ENCODE results near the gene MSH4.
"Not testable (repeated sequence)": the region's sequence is repeated elsewhere in the genome, so short reads cannot be mapped to it uniquely, and the experiment has no call there.

The MSH4 gene

GRCh38 chr1:75797606-75798216, 1.0 kb downstream of the MSH4 start:
- no peak for DNase-seq

- DNase-seq, result not testable (repeated sequence)
These were observed 4.8 kb downstream of the MSH4 start for GRCh38 chr1:75801480-75801879.

DNA sequence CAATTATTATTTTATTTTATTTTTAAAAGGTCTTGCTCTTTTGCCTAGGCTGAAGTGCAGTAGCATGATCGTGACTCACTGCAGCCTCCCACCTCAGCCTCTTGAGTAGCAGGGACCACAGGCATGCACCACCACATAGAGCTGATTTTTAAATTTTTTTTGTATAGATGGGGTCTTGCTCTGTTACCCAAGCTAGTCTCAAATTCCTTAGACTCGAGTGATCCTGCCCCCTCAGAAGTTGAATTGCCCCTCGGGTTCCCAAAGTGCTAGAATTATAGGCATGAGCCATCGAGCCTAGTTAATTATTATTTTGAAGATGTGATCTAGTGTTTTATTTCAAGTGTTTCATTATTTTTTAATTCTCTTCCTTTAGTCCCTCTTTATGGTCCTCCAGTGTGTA, 12.2 kb downstream of the MSH4 start:
- DNase-seq, result no peak

DNA sequence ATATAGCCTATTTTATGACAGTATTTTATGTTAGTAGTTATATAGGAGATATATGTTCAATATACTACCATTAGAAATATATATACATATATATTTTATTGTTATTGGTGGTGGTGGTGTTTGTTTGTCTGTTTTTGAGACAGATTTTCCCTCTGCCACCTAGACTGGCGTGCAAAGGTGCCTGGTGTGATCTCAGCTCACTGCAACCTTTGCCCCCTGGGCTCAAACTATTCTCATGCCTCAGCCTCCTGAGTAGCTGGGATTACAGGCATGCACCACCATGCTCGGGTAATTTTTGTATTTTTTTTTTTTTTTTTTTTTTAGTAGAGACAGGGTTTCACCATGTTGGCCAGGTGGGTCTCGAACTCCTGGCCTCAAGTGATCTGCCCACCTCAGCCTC, 13.4 kb downstream of the MSH4 start:
- not testable (repeated sequence) for DNase-seq

DNA sequence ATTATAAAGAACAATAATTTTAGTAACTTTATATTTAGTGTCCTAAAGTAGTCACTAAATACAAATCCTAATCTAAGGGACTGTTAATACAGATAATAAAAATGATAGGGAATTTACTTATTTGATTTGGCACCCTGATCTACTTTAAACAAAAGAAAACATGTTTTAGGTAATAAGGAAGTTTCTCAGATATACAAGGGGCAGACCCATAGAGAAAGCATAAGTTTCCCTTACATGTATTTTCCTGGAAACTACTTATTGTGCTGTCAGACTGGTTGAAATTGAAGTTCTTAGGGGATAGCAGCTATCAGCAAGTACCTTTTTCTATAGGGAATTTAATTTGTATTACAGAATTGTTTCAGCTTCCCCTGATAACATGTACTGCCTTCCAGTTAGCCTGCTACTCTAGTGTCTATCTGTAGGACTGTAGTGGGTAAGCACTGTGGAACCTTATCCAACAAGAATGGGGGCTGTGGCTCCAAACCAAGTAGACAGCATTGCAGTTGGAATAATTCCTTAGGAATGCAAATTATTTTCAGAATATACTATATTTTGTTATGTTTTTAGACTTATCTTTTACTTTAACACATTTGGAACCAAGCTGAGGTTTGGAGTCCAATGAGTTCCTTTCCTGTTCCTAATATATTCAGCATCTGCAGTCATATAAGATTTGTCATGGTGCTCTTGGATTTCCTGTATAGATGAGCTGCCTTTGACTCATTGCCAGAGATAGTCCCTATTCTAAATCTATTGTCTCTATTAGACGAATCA, 14.7 kb downstream of the MSH4 start:
- DNase-seq, result no peak

GRCh38 chr1:75812065-75812464, 15.4 kb downstream of the MSH4 start:
- no peak for DNase-seq

DNA sequence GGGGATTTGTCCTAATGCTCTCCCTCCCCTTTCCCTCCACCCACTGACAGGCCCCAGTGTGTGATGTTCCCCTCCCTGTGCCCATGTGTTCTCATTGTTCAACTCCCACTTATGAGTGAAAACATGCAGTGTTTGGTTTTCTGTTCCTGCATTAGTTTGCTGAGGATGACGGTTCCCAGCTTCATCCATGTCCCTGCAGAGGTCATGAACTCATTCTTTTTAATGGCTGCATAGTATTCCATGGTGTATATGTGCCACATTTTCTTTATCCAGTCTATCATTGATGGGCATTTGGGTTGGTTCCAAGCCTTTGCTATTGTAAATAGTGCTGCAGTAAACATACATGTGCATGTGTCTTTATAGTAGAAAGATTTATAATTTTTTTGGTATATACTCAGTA, 26.9 kb downstream of the MSH4 start:
- DNase-seq, result not testable (repeated sequence)

GRCh38 chr1:75836528-75837100, 39.9 kb downstream of the MSH4 start:
- DNase-seq, result no peak

DNA sequence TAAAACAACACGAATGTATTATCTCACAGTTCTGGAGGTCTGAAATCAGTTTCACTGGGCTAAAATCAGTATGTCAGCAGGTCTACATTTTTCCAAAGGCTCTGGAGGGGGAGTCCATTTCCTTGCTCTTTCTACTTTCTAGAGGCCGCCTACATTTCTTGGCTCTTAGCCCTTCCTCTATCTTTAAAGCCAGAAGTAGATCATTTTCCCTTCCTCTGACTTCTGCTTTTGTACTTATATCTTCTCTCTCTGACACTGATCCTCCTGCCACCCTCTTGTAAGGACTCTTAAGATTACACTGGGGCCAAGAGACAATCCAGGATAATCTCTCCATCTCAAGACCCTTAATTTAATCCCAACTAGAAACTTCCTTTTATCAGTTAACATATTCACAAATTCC, 41.4 kb downstream of the MSH4 start:
- DNase-seq, result no peak

- no peak for DNase-seq
These were observed 44.7 kb downstream of the MSH4 start for GRCh38 chr1:75841421-75841820.

DNA sequence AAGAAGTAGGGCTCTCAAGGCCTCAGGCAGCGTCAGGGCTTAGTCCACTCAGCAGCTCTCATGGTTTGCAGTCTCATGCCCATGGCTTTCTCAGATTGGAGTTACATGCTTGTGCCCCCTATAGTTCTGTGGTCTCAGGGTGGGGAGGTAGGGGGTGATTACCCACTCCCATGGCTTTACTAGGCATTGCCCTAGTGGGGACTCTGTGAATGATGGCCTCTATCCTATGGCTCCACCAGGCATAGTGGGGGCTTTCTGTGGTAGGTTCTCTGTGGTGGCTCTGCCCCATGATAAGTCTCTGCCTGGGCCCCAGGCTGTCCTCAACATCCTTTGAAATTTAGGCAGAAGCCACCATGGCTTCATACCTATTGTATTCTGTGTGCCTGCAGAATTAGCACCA, 48.9 kb downstream of the MSH4 start:
- DNase-seq, result no peak

GRCh38 chr1:75855010-75855409, 58.3 kb downstream of the MSH4 start:
- no peak for DNase-seq

DNA sequence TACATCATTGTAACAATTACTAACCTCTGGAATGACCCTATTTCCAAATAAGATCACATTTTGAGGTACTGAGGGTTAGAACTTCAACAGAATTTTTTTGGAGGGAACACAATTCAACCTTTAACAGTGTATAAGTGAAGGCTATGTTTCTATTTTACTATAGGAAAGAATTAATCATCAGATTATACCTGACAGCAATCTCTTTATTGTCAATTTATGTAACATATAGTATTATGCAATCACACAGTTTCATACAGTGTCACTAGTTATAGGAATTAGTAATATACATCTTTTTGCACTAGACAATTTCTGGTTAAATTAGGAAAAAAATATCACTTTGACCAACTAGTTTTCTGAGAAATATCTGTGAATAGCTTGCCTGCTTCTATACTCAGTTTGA, 59.1 kb downstream of the MSH4 start:
- no peak for DNase-seq

- no peak for DNase-seq
These were observed 65.1 kb downstream of the MSH4 start for GRCh38 chr1:75861831-75862230.

GRCh38 chr1:75870951-75871350, 74.3 kb downstream of the MSH4 start:
- no peak for DNase-seq

GRCh38 chr1:75879985-75880384, 83.3 kb downstream of the MSH4 start:
- no peak for DNase-seq

DNA sequence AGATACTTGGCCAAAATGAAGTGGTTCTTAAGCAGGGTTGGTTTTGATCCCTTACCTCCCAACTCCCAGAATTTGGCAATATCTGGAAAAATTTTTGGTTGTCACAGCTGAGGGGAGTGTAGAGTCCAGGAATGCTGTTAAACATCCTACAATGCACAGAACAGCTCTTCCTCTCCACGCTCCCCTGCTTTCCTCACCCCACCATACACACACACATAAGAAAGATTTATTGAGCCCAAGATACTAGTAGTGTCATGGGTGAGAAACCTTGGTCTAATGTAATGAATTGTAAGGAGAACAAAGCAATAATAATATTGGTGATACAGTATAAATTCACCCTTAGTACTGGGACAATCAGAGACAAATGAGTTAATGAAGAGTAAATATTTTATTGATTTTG, 87.8 kb downstream of the MSH4 start:
- DNase-seq, result no peak

DNA sequence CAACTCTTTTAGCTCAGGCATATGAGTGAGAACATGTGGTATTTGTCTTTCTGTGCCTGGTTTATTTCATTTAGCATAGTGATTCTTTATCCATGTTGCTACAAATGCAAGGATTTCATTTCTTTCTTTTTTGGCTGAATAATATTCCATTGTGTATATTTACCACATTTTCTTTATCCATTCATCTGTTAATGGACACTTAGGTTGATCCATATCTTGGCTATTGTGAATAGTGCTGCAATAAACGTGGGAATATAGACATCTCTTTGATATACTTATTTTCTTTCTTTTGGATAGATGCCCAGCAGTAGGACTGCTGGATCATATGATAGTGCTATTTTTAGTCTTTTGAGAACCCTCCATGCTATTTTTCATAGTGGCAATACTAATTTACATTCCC, 104.7 kb downstream of the MSH4 start:
- DNase-seq, result no peak

GRCh38 chr1:75908717-75909152, 112.1 kb downstream of the MSH4 start:
- DNase-seq, result peak; percentile 32

DNA sequence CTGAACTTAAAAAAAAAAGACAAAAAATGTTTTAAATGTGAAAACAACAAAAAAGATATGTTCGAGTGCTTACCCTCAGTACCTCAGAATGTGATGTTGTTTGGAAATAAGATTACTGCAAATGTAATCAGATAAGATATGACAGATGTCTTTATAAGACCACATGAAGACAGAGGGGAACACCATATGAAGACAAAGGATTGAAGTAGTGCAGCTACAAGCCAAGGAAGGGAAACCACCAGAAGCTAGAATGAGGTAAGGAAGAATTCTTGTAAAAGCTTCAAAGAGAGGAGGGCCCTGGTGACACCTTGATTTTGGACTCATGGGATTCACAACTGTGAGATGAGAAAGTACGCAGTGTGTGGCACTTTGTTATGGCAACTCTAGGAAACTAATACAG, 120.2 kb downstream of the MSH4 start:
- DNase-seq, result no peak

- no peak for DNase-seq
These were observed 126.0 kb downstream of the MSH4 start for GRCh38 chr1:75922698-75923097.

GRCh38 chr1:75932304-75932703, 135.6 kb downstream of the MSH4 start, which contains the start of gene ASB17:
TSS of gene ASB17 (minus strand) at chr1:75932404. CDS start at chr1:75932291, 113 bp downstream.
- no peak for DNase-seq

DNA sequence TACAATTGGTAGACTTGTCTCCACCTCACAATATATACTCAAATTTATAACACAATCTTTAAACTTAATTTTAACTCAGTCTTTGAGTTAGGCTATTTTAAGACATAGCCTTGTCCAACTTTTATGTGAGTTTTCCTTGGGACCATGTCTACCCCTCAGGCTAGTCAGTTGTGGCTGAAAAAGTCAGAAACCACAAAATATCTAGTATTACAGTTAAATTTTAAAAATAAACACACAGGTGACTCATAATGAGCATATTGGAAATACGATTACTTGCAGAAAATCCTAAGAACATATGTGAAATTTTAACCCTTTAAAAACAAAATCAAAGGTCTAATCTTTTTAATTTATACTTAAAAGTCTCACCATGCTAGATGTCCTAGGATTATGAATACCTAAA, 140.4 kb downstream of the MSH4 start:
- DNase-seq, result no peak

DNA sequence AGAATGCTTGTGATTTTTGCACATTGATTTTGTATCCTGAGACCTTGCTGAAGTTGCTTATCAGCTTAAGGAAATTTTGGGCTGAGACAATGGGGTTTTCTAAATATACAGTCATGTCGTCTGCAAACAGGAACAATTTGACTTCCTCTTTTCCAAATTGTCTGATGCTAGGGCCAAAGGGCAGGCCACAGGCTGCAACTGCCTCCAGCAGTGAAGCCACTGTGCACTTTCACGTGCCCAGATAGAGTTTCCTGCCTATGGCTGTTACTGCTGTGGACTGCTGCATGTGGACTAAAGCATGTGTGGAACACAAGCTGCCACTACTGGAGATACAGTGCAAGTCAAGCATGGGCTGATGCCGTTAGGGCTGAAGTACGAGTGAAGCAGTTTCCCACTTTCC, 146.4 kb downstream of the MSH4 start:
- DNase-seq, result not testable (repeated sequence)

Data from midbrain (tissue), 1 donor.